ENCODE results near the gene GTF3C1.

The GTF3C1 gene, protein sequence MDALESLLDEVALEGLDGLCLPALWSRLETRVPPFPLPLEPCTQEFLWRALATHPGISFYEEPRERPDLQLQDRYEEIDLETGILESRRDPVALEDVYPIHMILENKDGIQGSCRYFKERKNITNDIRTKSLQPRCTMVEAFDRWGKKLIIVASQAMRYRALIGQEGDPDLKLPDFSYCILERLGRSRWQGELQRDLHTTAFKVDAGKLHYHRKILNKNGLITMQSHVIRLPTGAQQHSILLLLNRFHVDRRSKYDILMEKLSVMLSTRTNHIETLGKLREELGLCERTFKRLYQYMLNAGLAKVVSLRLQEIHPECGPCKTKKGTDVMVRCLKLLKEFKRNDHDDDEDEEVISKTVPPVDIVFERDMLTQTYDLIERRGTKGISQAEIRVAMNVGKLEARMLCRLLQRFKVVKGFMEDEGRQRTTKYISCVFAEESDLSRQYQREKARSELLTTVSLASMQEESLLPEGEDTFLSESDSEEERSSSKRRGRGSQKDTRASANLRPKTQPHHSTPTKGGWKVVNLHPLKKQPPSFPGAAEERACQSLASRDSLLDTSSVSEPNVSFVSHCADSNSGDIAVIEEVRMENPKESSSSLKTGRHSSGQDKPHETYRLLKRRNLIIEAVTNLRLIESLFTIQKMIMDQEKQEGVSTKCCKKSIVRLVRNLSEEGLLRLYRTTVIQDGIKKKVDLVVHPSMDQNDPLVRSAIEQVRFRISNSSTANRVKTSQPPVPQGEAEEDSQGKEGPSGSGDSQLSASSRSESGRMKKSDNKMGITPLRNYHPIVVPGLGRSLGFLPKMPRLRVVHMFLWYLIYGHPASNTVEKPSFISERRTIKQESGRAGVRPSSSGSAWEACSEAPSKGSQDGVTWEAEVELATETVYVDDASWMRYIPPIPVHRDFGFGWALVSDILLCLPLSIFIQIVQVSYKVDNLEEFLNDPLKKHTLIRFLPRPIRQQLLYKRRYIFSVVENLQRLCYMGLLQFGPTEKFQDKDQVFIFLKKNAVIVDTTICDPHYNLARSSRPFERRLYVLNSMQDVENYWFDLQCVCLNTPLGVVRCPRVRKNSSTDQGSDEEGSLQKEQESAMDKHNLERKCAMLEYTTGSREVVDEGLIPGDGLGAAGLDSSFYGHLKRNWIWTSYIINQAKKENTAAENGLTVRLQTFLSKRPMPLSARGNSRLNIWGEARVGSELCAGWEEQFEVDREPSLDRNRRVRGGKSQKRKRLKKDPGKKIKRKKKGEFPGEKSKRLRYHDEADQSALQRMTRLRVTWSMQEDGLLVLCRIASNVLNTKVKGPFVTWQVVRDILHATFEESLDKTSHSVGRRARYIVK (N-terminal part only)

DNA sequence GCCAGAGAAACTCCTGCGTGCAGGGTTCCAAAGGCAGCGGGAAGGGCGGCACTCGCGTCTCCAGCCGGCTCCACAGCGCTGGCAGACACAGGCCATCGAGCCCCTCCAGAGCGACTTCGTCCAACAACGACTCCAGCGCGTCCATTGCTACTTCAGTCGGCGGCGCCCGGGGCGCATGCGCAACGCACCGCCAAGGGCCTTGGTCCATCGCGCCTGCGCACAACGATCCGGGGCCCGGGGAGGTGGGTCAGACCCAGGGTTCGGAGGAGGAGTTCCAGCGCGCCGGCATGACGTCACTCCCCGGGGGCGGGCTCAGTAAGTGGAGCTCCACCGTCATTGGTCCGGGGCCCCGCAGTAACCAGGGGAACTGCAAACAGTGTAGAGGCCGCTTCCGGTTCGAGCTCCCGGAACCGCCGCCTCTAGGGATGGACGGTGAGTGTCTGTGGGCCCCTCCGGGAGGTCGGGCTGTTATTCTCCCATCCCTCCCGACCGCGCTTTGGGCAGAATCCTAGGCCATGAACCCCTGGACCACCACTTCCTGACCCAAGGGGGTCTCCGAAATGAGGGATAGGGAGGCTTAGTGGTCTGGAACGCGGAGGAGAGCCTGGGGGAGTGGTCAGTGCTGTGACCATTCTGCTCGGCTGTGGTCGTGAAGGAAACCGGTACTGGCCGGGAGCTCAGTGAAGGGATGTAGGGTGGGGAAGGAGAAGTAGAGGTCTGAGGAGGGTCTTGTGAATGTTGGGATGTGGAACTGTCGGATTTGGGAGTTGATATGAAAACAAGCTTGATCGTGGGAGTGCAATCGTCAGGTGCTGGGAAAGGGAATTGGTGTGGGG, at the start of gene GTF3C1, which contains the start of gene KATNIP:
Gene GTF3C1 (minus strand): TSS at position 168 of the 836 bp plus-strand sequence. CDS start 23 bp downstream, at position 145.
Gene KATNIP (plus strand): TSS at position 399 of the 836 bp plus-strand sequence. CDS start 27 bp downstream, at position 426.
- TF ChIP-seq, protein P1, sequence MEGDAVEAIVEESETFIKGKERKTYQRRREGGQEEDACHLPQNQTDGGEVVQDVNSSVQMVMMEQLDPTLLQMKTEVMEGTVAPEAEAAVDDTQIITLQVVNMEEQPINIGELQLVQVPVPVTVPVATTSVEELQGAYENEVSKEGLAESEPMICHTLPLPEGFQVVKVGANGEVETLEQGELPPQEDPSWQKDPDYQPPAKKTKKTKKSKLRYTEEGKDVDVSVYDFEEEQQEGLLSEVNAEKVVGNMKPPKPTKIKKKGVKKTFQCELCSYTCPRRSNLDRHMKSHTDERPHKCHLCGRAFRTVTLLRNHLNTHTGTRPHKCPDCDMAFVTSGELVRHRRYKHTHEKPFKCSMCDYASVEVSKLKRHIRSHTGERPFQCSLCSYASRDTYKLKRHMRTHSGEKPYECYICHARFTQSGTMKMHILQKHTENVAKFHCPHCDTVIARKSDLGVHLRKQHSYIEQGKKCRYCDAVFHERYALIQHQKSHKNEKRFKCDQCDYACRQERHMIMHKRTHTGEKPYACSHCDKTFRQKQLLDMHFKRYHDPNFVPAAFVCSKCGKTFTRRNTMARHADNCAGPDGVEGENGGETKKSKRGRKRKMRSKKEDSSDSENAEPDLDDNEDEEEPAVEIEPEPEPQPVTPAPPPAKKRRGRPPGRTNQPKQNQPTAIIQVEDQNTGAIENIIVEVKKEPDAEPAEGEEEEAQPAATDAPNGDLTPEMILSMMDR (IDR thresholded peaks at IDR 0.05; ENCODE audit: insufficient read depth, low read depth, low read length, missing control alignments): no peak
- peak; percentile 99 for DNase-seq (ENCODE audit: low read depth)
- H3K4me3 ChIP-seq (ENCODE audit: low read length): peak within 1 kb of the TSS; percentile 96

- TF ChIP-seq, protein P1 (IDR thresholded peaks at IDR 0.05; ENCODE audit: insufficient read depth, low read depth, low read length, missing control alignments): no peak
- no peak overlapping the region for H3K4me3 ChIP-seq (ENCODE audit: low read length)
- no peak for DNase-seq (ENCODE audit: low read depth)
These were observed 49.3 kb upstream of the GTF3C1 start for GRCh38 chr16:27598931-27599565.

DNA sequence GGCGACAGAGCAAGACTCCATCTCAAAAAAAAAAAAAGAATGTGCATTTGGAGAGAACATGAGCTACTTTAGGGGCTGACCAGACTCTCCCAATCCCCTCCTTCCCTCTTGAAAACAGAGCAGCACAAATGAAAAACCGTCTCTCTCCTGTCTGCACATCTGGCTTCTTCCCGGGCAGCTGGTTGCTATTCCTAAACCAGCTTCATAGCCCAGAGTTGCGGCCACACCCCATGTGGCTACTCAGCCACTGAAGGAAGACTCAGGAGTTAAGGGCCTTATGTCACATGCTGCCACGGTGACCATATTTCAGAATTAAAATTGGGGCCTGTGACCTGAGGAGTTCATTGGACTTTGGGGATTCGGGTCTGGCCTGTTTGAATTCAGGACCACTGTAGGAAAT, 48.5 kb upstream of the GTF3C1 start:
- DNase-seq (ENCODE audit: low read depth): no peak
- H3K4me3 ChIP-seq (ENCODE audit: low read length): no peak overlapping the region
- TF ChIP-seq, protein P1 (IDR thresholded peaks at IDR 0.05; ENCODE audit: insufficient read depth, low read depth, low read length, missing control alignments): no peak

DNA sequence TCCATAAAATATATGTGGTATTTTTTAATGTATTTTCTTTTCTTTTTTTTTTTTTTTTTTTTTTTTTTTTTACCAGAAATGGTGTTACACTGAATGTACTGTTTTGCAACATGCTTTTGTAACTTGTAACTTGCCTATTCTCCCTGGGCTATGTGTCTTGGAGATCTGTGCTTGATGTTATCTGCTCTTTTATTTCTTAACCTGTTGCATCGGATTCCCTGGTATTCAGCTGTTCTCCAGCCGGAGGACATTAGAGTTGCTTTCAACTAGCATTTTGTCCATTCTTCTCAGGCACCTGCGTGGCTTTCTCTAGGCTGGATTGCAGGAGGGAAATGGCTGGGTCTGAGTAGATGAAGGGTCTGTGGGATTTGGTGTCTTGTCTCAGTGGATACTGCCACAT, 47.6 kb upstream of the GTF3C1 start:
- DNase-seq (ENCODE audit: low read depth): no peak
- no peak overlapping the region for H3K4me3 ChIP-seq (ENCODE audit: low read length)
- TF ChIP-seq, protein P1 (IDR thresholded peaks at IDR 0.05; ENCODE audit: insufficient read depth, low read depth, low read length, missing control alignments): no peak

DNA sequence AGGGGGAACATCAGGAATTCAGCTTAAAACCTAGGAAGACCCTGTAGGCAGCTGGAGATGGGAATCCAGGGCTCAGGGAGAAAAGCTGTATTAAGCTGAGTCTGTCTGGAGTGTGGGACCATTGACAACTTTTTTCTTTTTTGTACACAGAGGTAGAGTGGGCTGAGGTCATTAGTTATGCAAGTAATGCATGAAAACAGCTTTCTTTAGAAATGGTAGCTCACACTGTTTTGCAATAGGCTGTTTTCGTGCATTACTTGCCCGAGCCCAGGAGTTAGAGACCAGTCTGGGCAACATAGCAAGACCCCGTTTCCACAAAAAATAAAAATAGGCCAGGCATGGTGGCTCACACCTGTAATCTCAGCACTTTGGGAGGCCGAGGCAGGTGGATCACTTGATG, 46.7 kb upstream of the GTF3C1 start:
- H3K4me3 ChIP-seq (ENCODE audit: low read length): no peak overlapping the region
- no peak for DNase-seq (ENCODE audit: low read depth)
- TF ChIP-seq, protein P1 (IDR thresholded peaks at IDR 0.05; ENCODE audit: insufficient read depth, low read depth, low read length, missing control alignments): no peak

Data from epithelial cell of esophagus (primary cell).